ENCODE results near the gene TACSTD2. TPM values are rescaled to one million over a fixed set of nuclear protein-coding genes. Genes with fewer than 3 reads are reported as not detected.

Gene TACSTD2
- total RNA-seq, 1 donor: under 0.01 TPM

- H2AFZ ChIP-seq (ENCODE audit: low read length): no peak overlapping the region
- H3K27ac ChIP-seq (ENCODE audit: low read depth, low read length): peak overlapping the region; percentile 58
- H3K9me3 ChIP-seq (ENCODE audit: low read depth, low read length): no peaks in the 10 kb centered on the region
- no peaks in the 10 kb centered on the region for H3K4me1 ChIP-seq (ENCODE audit: insufficient read depth, low read length)
- H4K20me1 ChIP-seq (ENCODE audit: insufficient read depth, low read length): no peaks in the 10 kb centered on the region
- no peak overlapping the region for H3K4me2 ChIP-seq (ENCODE audit: insufficient read depth, low read length)
- H3K27me3 ChIP-seq (ENCODE audit: insufficient read depth, low read length): no peaks in the 10 kb centered on the region
- H3K36me3 ChIP-seq (ENCODE audit: insufficient read depth, low read length): no peaks in the 10 kb centered on the region
- TF ChIP-seq CTCF (IDR thresholded peaks at IDR 0.05; ENCODE audit: extremely low read depth, low read depth, low read length): no peak
- DNase-seq (ENCODE audit: insufficient read length, low spot score, missing footprints): no peak
- no peaks in the 10 kb centered on the region for H3K79me2 ChIP-seq (ENCODE audit: insufficient read depth, low read length)
- no peak overlapping the region for H3K4me3 ChIP-seq (ENCODE audit: insufficient read depth, low read length)
Measured at GRCh38 chr1:58529284-58529683, 47.8 kb downstream of the TACSTD2 start.

- Histone ChIP-seq H3K27me3 (ENCODE audit: insufficient read depth, low read length) (no peaks in the 10 kb centered on the region), H4K20me1 (ENCODE audit: insufficient read depth, low read length) (no peaks in the 10 kb centered on the region), H3K4me3 (ENCODE audit: insufficient read depth, low read length) (no peak overlapping the region), H3K9me3 (ENCODE audit: low read depth, low read length) (no peaks in the 10 kb centered on the region), H3K79me2 (ENCODE audit: insufficient read depth, low read length) (no peaks in the 10 kb centered on the region), H3K27ac (ENCODE audit: low read depth, low read length) (peak overlapping the region; percentile 58), H3K36me3 (ENCODE audit: insufficient read depth, low read length) (no peaks in the 10 kb centered on the region), H2AFZ (ENCODE audit: low read length) (no peak overlapping the region), H3K4me2 (ENCODE audit: insufficient read depth, low read length) (no peak overlapping the region), H3K4me1 (ENCODE audit: insufficient read depth, low read length) (no peaks in the 10 kb centered on the region)
- DNase-seq (ENCODE audit: insufficient read length, low spot score, missing footprints): peak; percentile 62
- no peak for TF ChIP-seq CTCF (IDR thresholded peaks at IDR 0.05; ENCODE audit: extremely low read depth, low read depth, low read length)
Measured at GRCh38 chr1:58528518-58528917, 48.5 kb downstream of the TACSTD2 start.

Other genes starting within 250 kb of the TACSTD2 start
- gene OMA1, start 30.5 kb downstream of the TACSTD2 start, total RNA-seq: 12.1 and 22.8 TPM in 2 replicates
- 19.2 and 25.7 TPM in 2 replicates for gene MYSM1, start 122.8 kb upstream of the TACSTD2 start, total RNA-seq
- gene JUN, start 206.8 kb upstream of the TACSTD2 start, total RNA-seq: 46.9 and 48.9 TPM in 2 replicates